DMS 273 treated with DMSO at 0.1 percent for 48 hours (cell line): ENCODE measurements around the gene RAX.
"Not testable (repeated sequence)": the region's sequence is repeated elsewhere in the genome, so short reads cannot be mapped to it uniquely, and the experiment has no call there.

Experiments used
- DNase-seq: peaks from one replicate; lab custom pipeline; 2025; lab: John Stamatoyannopoulos, UW

Gene RAX

DNA sequence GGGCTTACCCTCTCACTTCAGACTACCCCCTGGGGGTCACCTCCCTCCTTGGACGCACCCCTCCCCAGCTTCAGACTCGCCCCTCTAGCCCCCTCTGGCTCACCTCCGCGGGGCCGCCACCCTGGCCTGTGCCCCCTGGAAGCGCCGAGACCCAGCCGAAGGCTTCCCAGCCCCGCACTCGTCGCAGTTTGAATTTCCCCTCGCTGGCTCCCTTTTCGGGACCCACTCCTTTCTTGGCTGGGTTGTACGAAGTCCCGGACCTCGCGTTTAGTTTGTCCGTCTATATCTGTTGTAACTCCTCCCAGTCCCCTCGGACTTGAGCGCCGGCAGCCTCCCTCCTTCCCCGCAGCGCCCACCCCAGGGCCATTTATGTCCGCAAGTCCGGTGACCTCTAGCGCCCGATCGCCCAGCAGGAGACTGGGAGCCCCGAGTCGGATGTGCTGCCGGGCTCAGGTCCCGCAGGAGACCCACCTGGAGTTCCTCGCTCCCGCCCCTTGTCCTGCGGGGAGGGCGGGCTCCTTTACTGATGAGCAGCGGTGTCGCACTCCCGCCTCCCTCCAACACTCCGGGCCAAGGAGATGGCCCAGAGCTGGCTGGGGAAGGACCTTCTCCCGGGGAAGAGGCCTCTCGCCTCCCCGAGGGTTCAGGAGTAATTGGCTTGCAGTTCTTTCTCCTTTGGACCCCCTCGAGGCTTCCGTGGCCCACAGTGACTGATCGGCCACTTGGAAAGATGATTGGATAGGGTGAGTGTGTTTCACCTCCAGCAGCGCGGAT, 692 bp upstream of the RAX start:
- DNase-seq, result no peak

DNA sequence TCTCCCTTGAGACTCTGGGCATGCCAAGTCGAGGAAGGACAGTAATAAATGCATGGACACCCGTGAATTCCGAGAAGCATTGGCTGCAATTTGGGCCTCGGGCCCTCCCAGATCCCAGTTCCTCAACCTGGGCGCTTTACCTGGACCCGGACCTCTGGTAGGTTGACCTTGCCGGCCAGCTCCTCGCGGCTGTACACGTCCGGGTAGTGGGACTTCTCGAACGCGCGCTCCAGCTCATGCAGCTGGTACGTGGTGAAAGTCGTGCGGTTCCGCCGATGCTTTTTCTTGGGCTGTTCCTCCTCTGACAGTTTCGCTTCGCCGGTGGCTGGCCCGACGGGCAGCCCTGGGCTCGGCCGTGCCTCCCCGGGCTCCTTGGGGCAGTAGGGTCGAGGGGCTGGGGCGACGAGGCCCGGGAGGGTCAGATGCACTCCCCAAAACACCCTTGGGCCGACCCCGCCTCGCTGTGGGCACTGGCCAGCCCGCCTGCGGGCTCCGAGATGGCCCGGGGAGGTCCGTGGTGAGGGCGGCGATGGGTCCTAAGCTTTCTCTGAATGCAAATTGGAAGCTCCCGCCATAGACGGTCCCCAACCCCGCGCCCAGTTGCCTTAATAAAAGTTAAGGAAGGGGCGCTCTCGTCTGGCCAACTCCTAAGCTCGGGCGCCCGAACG, 899 bp downstream of the RAX start:
- no peak for DNase-seq

DNA sequence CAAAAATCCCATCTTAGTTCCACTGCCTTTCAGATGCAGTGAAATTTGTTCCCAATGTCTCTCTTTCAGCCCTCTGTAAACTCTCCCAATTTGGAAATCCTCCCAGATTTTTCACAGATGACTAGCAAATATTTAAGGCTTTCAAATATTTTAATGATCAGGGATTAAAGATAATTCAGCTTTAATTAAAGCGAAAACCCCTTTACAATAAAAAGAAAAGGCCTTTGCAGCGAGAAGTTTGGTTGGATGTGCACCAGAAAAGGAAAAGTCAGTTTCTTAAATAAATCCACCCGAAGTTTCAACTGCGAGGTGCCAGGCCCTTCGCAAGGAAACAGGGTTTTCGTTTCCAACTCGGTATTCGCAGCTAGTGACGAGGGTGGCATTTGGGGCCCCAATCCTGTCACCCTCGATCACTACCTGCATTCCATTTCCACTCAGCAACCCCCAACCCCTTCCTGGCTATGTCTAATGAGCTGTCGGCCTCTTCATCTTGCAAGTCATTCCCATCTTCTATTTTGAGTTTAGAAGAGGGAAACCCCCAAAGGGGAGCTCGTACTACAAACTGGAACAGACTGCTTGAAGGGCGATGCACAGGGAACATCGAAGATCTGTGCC, 1.5 kb downstream of the RAX start:
- DNase-seq, result no peak

DNA sequence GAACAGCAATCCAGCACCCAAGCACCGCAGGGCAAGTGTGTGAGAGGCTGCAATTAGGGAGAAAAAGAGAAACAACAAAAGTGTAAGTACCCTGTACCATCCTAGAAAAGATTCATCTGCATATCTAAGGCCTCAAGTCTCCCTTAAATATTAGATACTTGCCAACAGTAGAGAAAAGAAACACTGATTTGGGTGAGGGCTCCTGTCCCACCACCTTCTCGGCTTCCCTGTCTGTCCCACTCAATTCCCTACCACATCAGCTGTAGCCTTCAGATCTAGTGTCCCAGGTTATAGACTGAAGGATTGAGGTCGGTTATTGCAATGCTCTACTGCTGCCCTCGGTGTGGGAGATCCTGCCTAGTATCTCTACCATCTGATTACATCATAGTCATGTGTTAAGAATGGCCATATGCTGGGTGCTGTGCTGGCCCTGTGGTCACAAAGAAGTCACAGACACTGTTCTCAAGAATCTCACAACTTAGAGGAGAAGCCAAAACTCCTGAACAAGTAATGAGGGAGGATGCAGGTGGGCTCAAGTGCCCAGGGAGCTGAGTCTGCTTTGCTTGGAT, 2.5 kb downstream of the RAX start:
- DNase-seq, result no peak

DNA sequence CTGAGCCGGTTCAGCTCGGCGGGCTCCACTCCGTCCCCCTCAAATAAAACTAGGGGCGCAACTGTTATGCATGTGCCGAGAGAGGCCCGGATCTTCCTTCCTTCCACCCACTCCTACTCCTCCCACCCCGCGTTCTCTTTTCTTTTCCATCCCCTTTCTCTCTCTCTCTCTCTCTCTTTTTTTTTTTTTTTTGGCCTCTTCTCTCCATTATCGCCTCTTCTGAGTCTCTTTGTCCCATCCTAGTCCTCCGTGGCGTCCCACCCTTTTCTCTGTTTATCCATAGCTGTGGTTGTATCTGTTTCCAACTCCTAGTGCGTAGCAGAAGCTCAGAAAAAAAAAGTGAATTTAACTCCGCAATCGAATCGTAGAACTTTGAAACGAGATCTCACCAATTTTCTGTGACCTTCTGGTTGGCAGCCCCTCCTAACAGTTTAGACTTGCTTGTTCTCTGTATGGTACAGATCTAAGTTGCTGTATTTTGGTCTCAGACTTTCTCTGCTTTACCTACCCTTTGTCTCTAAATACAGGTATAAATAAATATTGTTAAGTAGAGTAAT, 3.6 kb downstream of the RAX start:
- DNase-seq, result no peak

DNA sequence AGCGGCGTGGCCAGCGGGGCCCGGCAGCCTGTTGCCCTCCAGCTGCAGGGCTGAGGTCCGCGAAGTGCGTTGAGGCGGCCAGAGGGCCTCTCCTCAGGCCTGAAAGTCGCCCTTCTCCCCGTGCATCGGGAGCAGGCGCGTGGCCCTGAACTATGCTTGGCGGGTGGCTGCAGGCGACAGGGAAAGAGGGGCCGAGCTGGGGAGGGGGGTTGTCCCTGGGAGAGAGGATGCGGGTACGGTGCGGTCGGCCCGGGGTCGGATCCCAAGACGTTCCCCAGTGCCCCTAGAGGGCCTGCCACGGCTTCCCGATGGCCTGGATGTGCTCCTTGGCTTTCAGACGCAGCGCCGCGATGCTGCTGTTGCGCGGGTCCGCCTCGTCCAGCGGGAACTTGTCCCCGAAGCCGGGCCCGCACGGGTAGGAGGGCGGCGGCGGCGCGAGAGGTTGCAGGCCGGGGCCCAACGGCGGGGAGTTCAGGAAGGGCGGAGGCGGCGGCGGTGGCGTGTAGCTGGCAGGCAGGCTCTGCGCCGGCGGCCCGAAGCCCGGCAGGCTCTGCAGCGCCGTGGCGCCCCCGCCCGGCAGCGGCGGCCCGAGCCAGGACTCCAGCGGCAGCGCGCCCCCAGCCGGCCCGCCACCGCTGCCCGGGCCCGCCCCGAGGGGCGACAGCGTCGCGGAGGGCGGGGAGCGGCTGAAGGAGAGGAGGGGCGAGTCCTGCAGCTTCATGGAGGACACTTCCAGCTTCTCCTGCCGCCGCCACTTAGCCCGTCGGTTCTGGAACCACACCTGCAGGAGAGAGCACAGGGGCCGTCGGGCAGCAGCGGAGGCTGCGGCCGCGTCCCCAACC, 4.3 kb downstream of the RAX start:
- DNase-seq, result peak; percentile 4

DNA sequence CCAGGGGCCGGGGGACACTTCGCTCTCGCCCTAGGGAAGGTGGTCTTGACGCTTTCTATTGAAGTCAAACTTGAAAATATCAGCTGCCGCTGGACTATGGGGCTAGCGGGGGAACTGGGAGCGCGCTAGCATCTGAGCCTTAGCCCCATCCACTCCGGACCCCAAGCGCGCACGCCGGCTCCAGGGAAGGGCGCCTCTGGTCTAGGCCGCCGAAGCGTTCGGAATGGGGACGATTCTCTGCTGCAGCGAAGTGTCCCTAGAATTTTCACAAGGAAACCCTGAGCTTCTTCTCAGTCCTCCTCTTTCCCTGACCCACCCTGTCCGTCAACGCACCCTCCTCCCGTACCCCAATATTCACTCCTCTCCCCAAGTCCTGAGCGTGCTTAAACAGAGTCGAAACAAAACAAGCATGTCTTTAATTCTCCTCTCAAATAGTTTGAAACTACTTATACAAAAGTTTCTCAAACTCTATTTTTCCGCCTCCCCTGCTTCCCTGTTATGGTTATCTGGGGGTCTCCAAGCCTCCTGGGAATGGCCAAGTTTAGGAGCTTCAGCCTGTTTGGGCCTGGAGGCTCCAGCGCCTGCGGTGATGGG, 5.0 kb downstream of the RAX start:
- DNase-seq, result no peak

DNA sequence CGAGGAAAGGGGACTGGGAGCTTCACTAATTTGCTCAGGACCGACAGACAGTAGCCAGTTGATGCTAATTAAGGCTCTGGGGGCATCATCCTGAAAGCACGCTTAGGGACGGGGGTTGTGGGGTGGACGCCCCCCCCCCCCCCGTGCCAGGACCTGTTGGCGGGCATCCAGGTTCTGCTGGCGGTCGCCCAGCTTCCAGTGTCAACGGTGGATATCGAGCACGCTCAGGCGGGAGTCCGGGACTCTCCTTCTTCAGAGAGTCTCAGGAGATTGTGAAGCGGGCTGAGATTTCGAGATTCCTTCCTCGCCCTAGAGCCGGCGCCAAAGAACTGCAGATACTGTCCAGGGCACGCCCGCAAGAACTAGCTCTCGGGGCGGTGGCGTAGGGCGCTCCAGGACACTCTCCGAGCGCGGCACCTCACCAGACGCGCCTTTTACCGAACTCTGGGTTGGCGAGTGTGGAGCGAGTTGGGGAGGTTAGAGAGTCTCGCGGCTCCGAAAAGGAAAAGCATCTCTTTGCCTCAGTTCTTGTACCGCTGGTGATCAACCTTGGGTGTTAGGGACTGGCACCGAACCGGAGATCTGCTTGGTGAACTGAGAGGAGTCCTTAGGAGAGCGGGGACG, 5.6 kb downstream of the RAX start:
- no peak for DNase-seq

DNA sequence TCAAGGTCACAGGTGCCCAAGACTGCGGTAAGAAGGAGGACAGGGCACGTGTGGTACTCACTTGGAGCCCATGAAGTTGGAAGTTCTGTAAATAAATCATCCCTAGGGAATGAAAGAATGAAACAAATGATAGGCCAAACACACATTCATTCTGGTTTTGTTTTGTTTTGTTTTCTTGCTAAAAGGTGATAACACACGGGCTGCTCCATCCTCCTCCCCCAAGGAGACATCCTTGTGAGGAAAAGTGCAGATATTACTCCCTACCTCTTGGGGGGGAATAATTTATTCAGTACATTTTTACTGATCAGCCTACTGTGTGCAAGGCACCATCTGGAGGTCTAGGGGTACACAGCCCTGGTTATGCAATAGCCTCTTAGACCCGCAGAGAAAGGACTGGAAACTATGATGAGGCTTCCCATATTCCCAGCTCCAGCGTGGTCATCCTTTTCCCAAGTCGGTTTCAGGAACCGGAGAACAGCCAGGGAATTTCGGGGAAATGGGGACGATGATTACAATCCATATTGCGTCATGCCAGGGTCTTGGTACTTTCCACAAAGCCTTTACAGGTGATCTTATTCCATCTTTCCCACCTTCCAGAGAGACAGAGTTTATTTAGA, 6.3 kb downstream of the RAX start:
- DNase-seq, result no peak

DNA sequence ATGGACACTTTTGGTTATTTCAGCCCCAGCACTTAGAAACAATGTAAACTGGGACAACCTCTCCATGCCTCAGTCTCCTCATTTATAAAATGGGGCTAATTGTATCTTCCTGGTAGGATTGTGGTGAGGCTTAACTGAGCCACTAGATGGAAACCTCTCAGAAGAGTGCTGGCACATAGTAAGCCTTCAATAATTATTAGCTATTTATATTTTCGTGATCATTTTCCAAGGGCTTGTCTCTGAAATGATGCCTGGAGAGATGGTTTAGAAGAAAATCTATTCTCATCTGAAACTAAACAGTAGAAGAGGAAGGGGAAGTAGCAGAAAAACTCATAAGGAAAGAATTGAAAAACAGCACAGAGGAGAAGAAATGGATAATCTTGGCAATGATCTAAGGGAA, 6.8 kb downstream of the RAX start:
- DNase-seq, result no peak

DNA sequence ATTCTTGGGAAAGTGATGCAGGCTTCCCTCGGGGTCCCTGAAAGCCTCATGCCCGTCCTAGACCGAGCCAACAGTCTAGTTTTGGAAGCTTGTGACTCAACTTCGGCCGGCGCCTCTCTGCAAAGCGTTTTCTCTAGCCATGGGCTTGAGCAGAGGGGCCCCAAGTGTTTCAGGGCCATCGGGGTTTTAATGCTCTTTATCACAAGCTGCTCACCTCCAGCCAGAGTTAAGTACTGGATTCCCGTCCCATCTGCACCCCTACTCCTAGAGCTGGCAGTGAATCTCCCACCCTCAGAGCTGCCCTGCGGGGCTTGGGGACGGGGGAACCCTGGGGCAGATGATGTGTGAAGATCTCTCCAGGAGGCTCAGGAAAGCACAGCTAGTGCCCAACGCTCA, 7.3 kb downstream of the RAX start:
- no peak for DNase-seq

DNA sequence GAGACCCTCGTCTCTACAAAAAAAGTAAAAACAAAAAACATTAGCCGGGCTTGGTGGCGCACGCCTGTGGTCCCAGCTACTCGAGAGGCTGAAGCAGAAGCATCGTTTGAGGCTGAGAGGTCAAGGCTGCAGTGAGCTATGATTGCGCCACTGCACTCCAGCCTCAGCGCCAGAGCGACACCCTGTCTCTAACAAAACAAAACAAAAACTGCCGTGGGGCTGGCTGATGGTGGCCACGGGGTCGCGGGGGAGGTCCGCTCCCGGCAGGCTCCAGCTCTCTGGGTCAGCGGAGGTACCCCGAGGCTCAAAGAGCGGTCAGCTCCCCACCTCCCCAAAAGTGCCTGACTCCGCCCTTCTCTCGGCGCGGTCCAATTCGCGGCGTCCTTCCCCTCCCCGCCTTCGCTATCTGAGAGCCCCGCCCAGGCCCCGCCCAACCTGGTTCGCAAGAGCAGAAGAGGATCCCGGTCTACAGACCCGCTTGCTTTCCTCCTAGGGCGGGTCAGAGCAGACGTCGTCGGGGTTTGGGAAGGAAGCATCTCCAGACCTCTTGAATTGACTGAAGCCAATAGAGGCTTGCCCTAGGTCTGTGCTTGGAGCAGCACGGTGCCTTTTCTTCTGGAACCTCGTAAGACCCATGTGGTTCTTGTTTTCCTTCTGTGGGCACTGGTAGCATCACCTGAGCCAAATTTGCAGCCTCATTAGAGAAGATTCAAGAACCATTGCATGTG, 7.8 kb downstream of the RAX start:
- DNase-seq, result peak; percentile 10

DNA sequence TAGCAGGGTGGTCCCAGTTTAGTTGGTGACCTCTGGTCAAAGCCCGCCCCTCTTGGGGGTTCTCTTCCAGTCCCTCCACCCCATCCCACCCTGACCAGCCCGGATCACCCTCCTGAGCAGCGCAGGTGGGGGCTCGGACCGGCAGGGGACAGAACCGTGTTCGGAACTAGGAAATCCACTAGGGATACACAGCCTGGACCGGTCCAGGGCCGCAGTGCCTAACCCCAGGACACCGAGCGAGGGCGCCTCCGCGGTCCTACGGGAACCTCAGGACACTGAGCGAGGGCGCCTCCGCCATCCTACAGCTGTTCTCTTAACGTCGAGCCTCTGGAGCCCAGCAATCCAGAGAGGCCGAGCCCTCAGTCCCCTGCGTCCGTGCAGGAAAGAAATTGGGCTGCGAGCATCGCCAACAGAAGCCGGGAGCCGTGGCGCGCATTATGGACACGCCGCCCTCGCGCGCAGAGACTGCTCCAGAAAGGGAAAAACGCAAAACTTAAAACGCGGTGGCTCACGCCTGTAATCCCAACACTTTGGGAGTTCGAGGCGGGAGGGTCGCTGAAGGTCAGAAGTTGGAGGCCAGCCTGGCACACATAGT, 8.5 kb downstream of the RAX start:
- no peak for DNase-seq

DNA sequence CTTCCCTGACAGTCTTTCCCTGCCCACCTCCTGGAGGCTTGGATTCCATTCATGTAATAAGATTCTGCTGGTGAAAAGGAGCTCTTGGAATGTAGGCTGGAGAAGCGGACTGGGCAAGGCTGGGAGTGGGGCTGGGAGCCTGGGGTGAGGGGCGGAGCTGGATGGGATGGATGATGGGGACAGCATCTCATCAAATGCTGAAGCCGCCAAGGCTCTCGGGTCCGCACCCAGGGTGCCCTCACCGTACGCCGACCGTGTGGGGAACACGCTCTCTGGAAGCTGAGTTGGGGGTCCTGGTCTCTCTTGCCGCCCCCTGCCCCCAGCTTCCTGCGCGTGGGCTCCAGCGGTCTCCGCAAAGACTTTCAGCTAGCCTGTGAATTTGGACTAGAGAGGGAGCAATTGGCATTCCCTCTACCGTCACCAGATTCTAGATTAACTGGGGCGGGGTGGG, 9.1 kb downstream of the RAX start:
- no peak for DNase-seq

DNA sequence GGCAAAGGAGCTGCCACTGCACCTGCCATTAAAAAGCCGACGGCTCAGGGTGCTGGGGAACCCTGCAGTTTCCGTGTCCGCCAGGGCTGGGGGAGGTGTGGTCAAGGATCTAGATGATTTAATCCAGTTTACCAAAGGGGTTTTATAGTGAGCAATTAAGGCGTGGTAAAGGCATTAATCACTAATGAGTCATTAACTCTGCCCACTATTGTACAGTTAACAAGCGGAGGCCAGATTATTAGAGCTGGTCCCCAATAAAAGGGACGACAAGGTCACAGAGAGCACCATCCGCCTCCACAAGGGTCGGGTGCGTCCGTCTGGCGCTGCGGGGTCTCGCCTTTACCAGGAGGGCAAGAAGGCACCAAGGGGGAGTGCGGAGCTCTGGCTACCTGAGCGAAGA, 9.6 kb downstream of the RAX start:
- no peak for DNase-seq

DNA sequence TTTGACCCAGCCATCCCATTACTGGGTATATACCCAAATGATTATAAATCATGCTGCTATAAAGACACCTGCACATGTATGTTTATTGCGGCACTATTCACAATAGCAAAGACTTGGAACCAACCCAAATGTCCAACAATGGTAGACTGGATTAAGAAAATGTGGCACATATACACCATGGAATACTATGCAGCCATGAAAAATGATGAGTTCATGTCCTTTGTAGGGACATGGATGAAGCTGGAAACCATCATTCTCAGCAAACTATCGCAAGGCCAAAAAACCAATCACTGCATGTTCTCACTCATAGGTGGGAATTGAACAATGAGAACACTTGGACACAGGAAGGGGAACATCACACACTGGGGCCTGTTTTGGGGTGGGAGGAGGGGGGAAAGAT, 11.0 kb downstream of the RAX start:
- DNase-seq, result not testable (repeated sequence)

DNA sequence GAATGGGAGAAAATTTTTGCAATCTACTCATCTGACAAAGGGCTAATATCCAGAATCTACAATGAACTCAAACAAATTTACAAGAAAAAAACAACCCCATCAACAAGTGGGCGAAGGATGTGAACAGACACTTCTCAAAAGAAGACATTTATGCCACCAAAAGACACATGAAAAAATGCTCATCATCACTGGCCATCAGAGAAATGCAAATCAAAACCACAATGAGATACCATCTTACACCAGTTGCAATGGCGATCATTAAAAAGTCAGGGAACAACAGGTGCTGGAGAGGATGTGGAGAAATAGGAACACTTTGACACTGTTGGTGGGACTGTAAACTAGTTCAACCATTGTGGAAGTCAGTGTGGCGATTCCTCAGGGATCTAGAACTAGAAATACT, 11.4 kb downstream of the RAX start:
- DNase-seq, result not testable (repeated sequence)

DNA sequence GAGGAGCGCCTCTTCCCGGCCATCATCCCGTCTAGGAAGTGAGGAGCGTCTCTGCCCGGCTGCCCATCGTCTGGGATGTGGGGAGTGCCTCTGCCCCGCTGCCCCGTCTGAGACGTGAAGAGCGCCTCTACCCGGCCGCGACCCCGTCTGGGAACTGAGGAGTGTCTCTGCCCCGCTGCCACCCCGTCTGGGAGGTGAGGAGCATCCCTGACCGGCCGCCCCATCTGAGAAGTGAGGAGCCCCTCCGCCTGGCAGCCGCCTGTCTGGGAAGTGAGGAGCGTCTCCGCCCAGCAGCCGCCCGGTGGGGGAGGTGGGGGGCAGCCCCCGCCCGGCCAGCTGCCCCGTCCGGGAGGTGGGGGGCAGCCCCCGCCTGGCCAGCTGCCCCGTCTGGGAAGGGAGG, 17.8 kb downstream of the RAX start:
- DNase-seq, result not testable (repeated sequence)

DNA sequence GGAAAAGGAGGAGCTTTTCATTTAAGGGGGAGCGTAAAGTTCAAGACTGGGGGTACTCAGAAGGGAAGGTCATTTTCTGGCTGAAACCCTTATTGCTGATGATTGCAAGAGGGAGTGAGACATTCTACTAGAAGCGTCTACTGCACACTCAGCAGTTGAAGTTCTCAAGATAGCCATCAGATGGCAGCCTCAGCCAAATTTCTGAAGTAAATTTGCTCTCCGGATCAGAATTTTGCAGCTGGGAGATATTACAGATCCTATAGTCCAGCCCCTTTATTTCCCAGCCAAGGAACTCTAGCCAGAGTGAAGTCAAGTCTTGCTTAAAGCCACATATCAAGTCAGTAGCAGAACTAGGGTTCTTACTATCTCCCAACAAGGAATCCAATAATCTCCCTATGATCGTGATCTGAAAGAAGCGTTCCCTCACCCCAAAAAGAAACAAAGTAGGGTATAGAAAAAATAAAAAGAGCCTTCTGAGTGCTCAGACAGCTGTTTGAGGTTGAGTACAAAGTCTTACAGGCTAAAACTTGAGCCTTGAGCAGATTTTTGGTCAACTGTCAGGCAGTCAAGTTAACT, 24.0 kb downstream of the RAX start:
- DNase-seq, result peak; percentile 59
